COLO829 (cell line): ENCODE results near the gene KBTBD13.
"Not testable (repeated sequence)": the region's sequence is repeated elsewhere in the genome, so short reads cannot be mapped to it uniquely, and the experiment has no call there.

Experiments used
- DNase-seq: peaks from one replicate; pipeline ENCODE4 v3.0.0; 2012; ENCODE audit warnings: low spot score

Gene KBTBD13

DNA sequence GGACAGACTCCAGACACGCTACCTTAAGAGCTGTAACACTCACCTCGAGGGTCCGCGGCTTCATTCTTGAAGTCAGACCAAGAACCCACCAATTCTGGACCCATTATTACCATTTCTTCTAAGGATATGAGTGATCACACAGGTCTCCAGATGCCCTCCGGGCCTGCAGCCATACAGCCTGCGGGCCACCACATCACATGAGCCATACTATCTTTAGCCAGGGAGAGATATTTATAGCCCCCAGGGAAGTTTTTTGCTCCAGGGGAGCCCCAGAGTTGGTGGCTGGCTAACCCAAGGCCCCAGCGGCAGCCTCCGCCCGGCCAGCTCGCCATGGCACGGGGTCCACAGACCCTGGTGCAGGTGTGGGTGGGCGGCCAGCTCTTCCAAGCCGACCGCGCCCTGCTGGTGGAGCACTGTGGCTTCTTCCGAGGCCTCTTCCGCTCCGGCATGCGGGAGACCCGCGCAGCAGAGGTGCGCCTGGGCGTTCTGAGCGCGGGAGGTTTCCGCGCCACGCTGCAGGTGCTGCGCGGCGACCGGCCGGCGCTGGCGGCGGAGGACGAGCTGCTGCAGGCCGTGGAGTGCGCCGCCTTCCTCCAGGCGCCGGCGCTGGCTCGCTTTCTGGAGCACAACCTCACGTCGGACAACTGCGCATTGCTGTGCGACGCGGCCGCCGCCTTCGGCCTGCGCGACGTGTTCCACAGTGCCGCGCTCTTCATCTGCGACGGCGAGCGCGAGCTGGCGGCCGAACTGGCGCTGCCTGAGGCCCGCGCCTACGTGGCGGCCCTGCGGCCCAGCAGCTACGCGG is at the start of gene KBTBD13:
KBTBD13 (plus strand) TSS at position 261 of the 805 bp plus-strand sequence; CDS start at position 331, 70 bp downstream.
- DNase-seq, result no peak

DNA sequence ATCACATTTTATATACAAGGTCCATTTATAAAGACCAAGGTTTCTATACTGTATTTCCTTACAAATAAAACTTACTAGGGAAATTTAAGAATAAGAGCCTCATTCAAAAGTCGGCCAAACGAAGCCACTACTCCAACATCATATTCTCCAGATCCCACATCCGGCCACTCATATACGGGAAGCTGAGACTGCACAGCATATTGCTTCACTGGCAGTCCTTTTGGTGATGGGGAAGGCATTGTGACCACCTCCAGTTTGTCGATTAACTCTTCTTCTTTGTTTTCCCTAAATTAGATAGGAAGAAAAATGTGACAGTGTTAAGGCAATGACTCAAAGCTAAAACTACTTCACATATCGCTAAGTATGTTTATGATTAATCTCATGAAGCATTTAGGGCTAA is 49.8 kb upstream of the KBTBD13 start:
- DNase-seq, result no peak

DNA sequence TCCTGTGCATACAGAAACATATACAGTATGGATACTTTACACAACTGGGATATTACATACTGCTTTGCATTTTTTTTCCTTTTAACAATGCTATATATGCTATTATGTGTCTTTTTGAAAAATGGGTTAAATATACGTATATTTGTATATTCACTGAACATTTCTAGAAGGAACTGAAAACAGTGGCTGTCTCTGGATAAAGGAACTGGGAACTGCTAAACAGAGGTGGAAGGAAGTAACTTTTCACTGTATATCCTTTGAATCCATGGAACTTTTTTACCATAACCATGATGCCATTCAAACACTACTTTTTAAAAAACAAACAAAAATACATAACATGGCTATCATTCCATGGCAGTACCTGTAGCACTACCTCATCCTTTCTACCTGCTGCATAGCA is 49.0 kb upstream of the KBTBD13 start:
- no peak for DNase-seq

DNA sequence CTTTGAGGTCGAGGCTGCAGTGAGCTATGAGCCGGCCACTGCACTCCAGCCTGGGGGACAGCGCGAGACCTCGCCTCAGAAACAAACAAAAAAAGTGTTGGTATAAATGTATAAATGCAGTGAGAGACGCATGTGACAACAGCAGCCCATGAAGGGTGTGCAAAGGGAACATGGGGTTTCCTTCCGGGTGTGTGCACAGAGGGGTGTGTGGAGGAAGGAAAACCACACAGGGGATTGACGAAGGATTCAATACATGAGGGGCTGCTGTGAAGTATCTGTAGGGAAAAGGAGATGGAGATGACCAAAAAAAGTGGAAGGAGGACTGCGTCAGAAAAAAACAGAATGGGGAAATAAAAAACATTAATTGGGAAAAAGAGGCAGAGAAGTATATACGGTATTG is 48.2 kb upstream of the KBTBD13 start:
- DNase-seq, result no peak

DNA sequence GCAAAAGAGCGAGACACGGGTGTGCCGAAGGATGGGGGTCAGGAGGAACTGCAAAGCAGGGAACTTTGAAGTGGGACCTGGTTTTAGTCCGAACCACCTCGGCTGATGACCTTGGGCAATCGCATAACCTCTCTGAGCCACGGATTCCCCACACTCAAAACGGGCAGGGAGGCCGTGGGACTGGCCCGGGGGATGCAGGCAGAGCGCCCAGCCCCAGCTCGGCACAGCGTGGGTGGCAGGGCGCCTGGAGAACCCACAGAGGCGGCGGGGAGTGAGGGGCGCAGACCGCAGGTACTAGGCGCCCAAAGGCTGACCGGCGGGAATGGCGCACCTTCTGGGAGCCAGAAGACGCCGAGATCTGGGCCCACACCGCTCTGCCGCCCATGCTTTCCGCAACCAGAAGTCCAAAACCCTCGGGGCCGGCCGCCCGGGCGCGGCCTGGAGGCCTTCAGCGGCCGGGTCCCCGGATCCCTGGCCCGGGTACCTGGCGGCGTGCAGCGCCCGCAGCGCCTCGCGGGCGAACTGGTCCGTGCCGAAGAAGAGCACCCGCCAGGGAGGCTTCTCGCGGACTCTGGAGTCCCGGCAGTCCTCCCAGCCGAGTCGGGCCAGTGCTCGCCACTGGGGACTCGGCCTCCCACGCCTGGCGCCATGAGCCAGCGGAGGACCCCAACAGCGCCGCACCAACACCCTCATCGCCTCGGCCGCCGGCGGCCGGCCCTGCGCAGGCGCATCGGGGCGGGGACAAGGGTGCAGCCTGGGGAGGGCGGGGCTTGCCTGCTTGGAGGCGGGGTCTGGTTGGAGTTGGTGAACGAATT is 47.4 kb upstream of the KBTBD13 start, which contains the start of gene MTFMT:
MTFMT (minus strand) TSS at position 719 of the 815 bp plus-strand sequence; CDS start at position 693, 26 bp downstream.
- DNase-seq, result peak; percentile 87

DNA sequence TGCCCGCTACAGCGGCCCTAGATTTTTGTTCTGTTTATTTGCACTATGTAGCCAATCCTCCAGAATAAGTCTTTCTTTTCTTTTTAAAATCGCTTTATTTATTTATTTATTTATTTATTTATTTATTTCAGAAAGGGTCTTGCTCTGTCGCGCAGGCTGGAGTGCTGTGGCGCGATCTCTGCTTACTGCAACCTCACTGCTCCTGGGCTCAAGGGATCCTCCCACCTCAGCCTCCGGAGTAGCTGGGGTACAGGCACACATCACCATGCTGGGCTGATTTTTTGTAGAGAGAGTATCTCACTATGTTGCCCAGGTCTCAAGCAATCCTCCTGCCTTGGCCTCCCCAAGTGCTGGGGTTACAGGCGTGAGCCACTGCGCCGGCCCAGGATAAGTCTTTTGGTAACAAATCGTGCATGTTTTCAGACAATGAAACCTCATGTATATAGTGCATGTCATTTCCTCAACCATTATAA is 46.8 kb upstream of the KBTBD13 start:
- no peak for DNase-seq

DNA sequence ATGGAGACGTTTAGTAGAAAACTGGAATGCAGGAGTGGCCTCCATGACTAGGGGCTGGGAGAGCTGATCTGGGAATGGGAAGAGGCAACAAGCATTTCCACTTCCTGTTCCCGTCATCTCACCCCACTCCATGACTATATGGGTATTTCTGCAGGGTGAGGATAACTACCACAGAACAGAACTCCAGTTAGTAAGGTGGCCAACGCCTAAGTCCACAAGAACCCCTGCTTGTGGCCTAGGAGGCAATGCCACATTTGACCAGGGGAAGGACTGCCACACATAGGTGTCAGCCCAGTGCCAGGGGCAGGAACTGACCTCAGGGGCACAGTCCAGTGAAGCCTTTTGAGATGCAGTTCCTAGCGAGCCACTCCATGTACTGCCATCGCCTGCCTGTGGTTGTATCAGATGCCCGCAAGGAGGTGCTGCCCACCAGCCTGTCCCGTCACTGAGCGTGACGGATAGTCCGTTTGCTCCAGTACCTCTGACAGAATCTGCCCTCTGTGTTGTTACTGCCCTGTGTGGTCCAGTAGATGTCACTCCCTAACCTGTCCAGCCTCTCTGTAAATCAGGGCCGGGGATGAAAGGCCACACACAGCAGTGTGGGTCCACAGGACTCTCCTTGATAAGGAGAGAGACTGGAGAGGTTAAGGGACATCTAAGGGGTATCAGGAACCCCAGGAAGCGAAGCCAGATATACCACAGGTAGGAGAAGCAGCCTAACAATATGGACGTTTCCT is 43.6 kb upstream of the KBTBD13 start:
- no peak for DNase-seq

DNA sequence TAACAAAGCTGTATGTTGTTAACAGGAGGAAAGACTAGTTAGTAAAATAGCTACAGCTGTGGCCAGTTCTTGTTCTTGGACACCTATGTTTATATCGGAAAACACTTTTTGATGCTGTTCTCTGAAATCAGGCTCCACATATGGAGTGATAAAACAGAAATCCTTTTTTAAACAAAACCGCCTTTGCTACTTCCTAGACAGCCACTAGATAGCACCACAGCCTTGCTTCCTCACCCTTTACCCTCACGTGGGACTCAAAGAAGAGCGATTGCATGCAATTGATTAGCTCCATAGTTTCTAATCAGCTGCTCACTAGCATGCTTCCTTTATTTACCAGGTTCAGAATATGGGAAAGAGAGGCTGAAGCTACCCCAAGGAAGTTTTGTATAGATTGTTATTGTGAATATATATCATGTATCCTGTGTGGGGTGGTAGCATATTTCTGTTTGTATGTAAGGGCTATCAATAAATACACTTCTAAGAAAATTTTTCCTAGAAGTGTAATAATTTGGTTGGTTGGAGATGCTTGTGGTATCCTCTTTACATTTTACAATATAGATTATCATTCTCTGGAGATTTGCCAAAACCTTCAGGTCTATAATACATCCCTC is 42.8 kb upstream of the KBTBD13 start:
- DNase-seq, result peak; percentile 39

DNA sequence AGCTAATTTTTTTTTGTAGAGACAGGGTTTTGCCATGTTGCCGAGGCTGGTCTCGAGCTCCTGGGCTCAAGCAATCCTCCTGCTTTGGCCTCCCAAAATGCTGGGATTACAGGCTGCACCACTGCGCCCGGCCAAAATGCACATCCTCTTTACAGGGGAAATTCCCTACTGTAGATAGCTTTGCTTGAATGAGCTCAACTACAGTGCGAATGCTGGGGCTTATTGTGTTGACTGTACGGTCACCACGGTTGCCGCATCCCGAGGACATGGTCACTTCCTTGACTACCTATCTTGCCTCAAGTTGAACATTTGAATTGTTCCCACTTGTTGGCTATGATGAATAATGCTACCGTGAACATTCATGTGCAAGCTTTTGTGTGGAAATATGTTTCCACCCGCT is 41.8 kb upstream of the KBTBD13 start:
- DNase-seq, result no peak

DNA sequence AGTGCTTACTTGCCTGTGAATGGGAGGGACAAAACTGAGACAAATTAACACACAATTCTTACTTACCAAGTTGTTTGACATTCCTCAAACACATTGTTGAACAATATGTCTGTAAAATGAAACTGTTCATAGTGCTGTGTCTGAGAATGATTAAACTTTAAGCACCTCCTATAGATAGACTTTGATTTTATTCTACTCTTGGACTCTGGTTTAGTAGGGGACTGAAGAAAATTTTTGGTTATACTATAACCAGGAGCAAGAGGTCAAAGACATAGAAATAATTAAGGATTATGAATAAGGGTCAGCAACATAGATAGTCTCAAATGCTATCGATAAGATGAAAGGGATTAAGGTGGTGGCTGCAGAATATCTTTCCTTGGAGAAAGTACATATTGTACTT is 39.2 kb upstream of the KBTBD13 start:
- no peak for DNase-seq

DNA sequence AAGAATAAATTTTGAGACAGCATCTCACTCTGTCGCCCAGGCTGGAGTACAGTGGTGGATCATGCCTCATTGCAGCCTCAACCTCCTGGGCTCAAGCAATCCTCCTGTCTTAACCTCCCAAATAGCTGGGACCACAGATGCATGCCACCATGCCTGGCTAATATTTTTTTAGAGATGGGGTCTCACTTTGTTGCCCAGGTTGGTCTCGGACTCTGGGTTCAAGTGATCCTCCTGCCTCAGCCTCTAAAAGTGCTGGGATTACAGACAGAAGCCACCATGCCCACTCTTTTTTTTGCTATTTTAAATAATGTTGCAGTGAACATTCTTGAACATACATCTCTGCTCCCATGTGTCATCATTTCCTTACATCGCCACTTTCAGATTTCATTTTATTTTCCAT is 38.1 kb upstream of the KBTBD13 start:
- DNase-seq, result no peak

DNA sequence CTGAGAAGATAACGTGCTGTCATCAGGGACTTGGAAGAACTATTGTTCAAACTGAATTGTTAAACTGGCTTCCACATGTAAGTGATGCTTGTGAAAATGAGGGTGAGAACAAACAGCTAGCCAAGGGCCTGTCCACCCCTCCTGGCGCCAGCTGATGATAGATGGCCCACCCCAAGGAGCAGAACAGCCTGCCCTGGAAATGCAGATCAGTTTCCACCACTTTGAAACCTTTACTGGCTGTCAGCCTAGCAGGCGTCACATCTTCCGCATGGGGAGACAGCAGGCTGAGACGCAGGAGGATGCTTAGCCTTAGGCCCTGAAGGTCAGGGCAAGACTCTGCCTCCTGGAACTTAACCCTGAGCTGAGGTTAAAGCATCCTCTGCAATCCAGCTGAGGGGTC is 37.7 kb upstream of the KBTBD13 start:
- no peak for DNase-seq

DNA sequence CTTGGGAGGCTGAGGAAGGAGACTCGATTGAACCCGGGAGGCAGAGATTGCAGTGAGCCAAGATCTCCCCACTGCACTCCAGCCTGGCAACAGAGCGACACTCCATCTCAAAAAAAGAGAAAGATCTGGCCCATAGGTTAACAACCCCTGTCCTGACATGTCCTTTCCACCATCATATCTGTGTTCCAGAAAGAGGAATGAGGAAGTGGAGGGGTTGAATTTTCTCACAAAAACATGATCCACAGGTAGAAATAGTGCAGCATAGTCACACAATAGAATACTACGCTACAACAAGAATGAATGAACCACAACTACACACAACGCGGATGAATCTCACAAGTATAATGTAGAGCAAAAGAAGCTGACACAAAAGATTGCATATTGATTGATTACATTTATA is 36.1 kb upstream of the KBTBD13 start:
- DNase-seq, result no peak

DNA sequence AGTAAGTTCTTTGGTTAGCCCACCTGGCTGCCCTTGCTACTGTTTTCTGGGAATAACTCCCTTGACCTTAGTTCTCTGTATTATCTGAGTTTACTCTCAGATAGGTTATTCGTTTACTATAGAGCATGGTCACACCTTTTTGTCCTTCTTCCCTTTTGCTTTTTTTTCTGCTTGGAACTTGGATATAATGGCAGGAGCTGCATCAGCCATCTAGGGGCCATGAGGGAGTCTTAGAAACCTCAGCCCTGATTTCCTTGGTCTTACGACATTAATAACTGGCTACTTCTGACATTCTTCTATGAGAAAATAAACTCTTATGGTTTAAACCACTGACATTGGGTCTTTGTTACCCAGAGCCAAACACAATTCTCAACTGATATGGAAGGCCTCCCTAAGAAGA is 34.8 kb upstream of the KBTBD13 start:
- DNase-seq, result no peak

DNA sequence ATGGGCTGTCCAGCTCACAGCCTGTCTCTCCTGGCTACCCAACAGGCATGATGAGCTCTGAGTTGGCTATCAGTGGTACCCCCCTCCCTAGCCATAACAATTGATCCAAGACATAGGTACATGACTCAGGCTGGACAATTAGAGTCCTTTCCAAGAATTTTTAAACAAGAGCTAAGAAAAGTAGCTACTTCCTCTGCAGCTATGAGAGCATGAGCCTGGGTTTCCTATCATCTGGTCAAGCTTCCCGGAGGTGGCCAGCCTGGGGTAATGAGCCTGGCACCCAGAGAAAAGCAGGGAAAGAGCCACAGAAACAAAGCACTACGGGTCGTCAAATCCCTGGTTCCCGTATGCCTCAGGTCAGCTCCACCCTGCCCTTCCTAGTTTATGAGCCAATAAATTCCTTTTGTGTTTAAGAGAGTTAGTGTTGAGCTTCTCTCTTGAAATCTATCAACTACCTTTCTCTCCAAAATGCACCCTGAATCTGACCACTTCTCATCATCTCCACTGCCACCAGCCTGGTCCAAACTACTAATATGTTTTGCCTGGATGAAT is 33.7 kb upstream of the KBTBD13 start:
- DNase-seq, result no peak

DNA sequence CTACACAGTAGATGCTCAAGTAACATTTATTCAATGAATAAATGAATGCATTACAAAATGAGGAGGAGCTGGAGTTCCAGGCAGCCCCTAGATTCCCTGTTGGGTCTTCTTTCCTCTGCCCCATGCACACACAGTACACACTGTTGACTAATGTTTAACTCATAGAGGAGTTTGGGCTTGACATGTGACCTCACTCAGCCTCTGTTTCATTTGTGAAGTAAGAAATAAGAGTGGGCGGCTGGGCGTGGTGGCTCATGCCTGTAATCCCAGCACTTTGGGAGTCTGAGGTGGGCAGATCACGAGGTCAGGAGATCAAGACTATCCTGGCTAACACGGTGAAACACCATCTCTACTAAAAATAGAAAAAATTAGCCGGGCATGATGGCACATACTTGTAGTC is 32.3 kb upstream of the KBTBD13 start:
- not testable (repeated sequence) for DNase-seq

DNA sequence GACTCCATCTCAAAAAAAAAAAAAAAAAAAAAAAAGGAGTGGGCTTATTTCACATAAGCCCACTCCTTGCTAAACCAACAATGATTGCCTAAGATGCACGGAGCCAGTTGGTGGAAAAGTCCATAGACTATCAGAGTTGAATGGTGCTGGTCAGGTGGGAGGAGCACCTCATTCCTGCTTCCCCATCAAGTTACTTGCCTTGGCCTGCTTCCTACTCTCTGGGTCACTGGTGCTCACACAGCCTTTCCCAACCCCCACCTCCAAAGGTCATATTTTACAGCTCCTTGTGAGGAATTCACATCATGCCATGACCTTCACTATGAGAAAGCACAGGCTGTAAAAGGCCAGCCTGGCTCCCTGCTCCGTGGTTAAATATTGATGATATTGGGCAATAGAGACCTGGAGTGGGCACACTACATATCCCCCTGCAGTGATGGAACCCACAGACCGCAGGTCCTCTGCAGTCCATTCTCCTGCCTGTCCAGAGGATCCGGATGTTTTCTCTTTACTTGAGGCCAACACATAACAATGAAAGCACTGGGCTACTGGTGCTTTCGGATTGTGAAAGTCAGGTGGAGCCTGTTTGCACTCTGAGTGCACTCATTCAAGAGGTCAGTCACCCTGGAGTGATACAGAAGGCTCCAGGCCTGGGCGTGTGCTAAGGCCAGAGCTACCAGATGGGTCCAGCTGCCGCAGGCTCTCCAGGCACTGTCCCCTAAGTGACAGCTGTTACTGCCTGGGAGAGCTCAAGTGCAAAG is 31.6 kb upstream of the KBTBD13 start, which contains the start of gene SLC51B:
SLC51B (plus strand) TSS at position 664 of the 758 bp plus-strand sequence. CDS start 4,618 bp downstream, outside the sequence.
- no peak for DNase-seq

DNA sequence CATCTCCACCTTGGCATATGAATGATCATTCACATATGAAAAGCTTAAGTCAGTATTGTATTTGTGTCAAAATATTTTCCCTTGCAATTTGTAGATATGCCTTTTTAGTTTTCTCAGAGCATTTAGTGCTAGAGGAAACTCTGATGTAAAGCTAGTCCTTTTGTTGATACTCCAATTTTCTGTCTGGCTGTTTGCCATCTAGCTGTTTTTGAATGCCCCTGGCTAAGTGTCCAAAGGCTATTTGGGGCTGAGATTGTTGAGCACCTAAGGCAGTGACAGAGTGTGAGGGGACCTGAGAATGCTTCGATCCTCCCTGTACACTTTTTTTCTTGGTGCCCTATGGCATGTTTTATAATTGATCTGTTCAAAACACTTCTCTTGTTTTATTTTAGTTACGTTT is 28.3 kb upstream of the KBTBD13 start:
- no peak for DNase-seq

DNA sequence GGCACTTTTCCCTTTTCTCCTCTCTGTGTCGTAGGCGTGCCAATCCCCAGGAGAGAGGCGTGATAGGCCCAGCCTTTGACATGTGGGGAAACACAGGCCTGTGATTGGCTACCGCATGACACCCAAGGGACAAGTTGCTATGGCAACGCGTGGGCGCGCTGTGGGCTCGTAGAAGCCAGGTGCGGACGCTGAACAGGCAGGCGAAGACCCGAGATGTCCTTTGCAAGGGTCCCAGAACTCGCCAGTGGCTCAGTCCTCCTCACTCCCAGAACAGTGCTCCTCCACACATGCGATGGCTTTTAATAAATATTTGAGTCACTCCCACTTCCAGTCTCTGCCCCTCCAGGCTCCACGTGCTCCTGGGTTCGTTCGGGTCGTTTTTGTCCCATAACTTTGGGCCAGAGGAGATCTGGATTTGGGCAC is 27.1 kb upstream of the KBTBD13 start:
- peak; percentile 92 for DNase-seq

DNA sequence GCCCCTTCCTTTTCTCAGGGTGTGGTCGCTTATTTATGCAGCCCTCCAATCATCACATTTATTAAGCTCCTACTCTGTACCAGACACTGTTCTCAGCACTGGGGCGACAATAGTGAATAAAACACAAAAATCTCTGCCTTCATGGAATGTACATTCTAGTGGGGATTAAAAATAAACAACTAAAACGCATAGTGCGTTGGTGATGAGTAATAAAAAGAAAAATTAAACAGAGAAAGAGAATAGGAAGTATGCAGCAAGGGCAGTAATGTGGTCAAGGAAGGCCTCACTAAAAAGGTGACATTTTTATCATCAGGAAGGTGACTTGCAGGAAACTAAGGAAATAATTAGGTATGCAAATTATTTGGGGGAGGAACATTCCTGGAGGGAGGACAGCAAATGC is 26.3 kb upstream of the KBTBD13 start:
- DNase-seq, result no peak

DNA sequence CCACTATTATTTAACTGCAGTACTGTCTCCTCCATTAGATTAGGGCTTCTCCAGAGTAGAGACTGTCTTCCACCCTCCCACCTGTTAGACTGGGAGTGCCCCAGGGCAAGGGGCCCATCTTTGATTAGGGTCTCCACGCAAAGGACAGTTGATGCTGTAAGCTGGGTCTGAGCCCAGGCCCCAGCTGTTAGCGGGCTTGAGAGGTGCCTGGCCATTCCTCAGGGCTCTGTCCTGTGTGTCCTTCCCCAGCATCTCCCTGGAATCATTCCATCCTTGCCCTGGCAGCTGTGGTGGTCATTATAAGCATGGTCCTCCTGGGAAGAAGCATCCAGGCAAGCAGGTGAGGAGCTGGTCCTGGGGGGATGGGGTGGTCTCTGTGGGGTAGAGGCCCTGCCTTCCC is 25.3 kb upstream of the KBTBD13 start:
- DNase-seq, result no peak
